Measurements from ENCODE around the gene LRCOL1.

GRCh38 chr12:132588821-132589669 lies 21.3 kb downstream of the LRCOL1 start:
- TF ChIP-seq CTCF (IDR thresholded peaks at IDR 0.05) (no peak), POLR2A (IDR thresholded peaks at IDR 0.05) (no peak)

Measured in adrenal gland (tissue), 5 donors.